K562 (cell line): Measurements from ENCODE around the gene ZNF296. TPM values are rescaled to one million over a fixed set of nuclear protein-coding genes. Genes with fewer than 3 reads are reported as not detected.
A peak's percentile ranks its signal among the peaks of the same experiment; 100 is the strongest.

Experiments
- ATAC-seq: fragments of 200-7000 bp; cut with Tn5 transposase; 3 replicates; pipeline ENCODE4 v1.9.1; 2020; ENCODE audit warnings: moderate library complexity
- BruUV-seq: library from RNA; stranded (reverse); fragments of 400-500 nt; replicated peaks from 2 replicates; lab custom pipeline; 2021; lab: Mats Ljungman, UMichigan
- CTCF ChIA-PET: fragments of 300-600 bp; formaldehyde crosslinking; extraction: SDS; loops from one replicate; lab custom pipeline; 2021; ENCODE audit warnings: low intra/inter-chr PET ratio; lab: Yijun Ruan, JAX
- POLR2A ChIA-PET: fragments of 300-600, 350-650 bp; sonication (Branson Sonifier 250); formaldehyde crosslinking; extraction: SDS; loops from one replicate; lab custom pipeline; 2021; ENCODE audit warnings: antibody characterized with exemption, inconsistent platforms; lab: Yijun Ruan, JAX
- DNase-seq, 4 experiments: peaks; one replicate each; pipeline versions ENCODE4 v3.0.0 to v3.0.0-alpha.2; 2011 to 2018; ENCODE audit warnings: low spot score in 3 of 4, mixed read lengths in 3 of 4; ENCODE audit errors: extremely low read depth in 1 of 4
- FAIRE-seq: peaks from 2 replicates; lab custom pipeline; 2011; peaks lifted over from hg19 to GRCh38; lab: Jason Lieb, UNC
- H2AFZ ChIP-seq: 2 replicates; pipeline ENCODE4 v1.6.0; 2011; ENCODE audit warnings: low read depth, low read length, control low read depth, inconsistent platforms
- H3K27ac ChIP-seq: fragments of 200-600 bp; 3 replicates; pipeline ENCODE4 v1.8.0; 2011; ENCODE audit warnings: low read depth, mild to moderate bottlenecking, control low read depth, inconsistent platforms, low read length, moderate library complexity, mixed read lengths; ENCODE audit errors: extremely low read depth
- H3K27me3 ChIP-seq, 2 experiments: fragments of 300-600 bp in 1 of 2; 2 replicates in 1 of 2; 3 replicates in 1 of 2; pipeline versions ENCODE4 v1.6.0 to v1.8.0; 2011; ENCODE audit warnings: inconsistent platforms in 2 of 2, low read length in 2 of 2, mild to moderate bottlenecking in 1 of 2, mixed read lengths in 1 of 2, moderate library complexity in 1 of 2; ENCODE audit not compliant: control insufficient read depth in 2 of 2, insufficient read depth in 2 of 2
- H3K36me3 ChIP-seq: fragments of 300-600 bp; 3 replicates; pipeline ENCODE4 v1.8.0; 2011; ENCODE audit warnings: mild to moderate bottlenecking, low read length, inconsistent platforms; ENCODE audit not compliant: control insufficient read depth, insufficient read depth
- H3K4me1 ChIP-seq, 2 experiments: fragments of 200-600 bp in 1 of 2; replicated peaks in 1 of 2; 2 replicates in 1 of 2; 3 replicates in 1 of 2; pipeline versions ENCODE4 v1.5.1 to v1.8.0; 2011; ENCODE audit warnings: inconsistent platforms in 2 of 2, low read length in 2 of 2, mild to moderate bottlenecking in 1 of 2, mixed read lengths in 1 of 2, moderate library complexity in 1 of 2; ENCODE audit not compliant: control insufficient read depth in 2 of 2, insufficient read depth in 2 of 2
- H3K4me2 ChIP-seq: 2 replicates; pipeline ENCODE4 v1.6.1; 2011; ENCODE audit warnings: low read length, control low read depth, inconsistent platforms, mixed read lengths; ENCODE audit not compliant: insufficient read depth
- H3K4me3 ChIP-seq: fragments of 200-600 bp; sonication (generic), shearing (Covaris generic); 2 replicates; pipeline ENCODE4 v1.5.1; 2016; ENCODE audit warnings: control low read depth, inconsistent platforms
- H3K79me2 ChIP-seq: fragments of 200-600 bp; 3 replicates; pipeline ENCODE4 v1.8.0; 2011; ENCODE audit warnings: low read length, inconsistent platforms; ENCODE audit not compliant: control insufficient read depth, insufficient read depth
- H3K9ac ChIP-seq, 2 experiments: 2 replicates each; pipeline versions ENCODE4 v1.6.0 to v1.6.1; 2011; ENCODE audit warnings: low read depth in 2 of 2, low read length in 2 of 2, control low read depth in 1 of 2, inconsistent platforms in 1 of 2, mild to moderate bottlenecking in 1 of 2, mixed read lengths in 1 of 2; ENCODE audit not compliant: insufficient read depth in 1 of 2
- H3K9me1 ChIP-seq: one replicate; pipeline ENCODE4 v1.6.0; 2011; ENCODE audit warnings: inconsistent platforms, mild to moderate bottlenecking, low read length, moderate library complexity; ENCODE audit not compliant: control insufficient read depth, insufficient read depth
- H3K9me3 ChIP-seq: replicated peaks from 2 replicates; pipeline ENCODE4 v1.5.1; 2011; ENCODE audit warnings: low read depth, low read length, inconsistent platforms; ENCODE audit not compliant: control insufficient read depth, insufficient read depth
- H4K20me1 ChIP-seq: replicated peaks from 2 replicates; pipeline ENCODE4 v1.6.1; 2011; ENCODE audit warnings: low read length, inconsistent platforms, mixed read lengths; ENCODE audit not compliant: control insufficient read depth, insufficient read depth
- C11orf30 ChIP-seq: fragments of 450-650 bp; IDR thresholded peaks from 2 replicates; pipeline ENCODE4 v1.6.1; 2016; ENCODE audit warnings: low read depth, mild to moderate bottlenecking
- SPI1 ChIP-seq: IDR thresholded peaks from 2 replicates; pipeline ENCODE4 v1.6.1; 2011; ENCODE audit warnings: low read depth, low read length, control low read depth, borderline replicate concordance
- SREBF1 ChIP-seq: fragments of 150-350 bp; IDR thresholded peaks from 2 replicates; pipeline ENCODE4 v1.6.1; 2014; ENCODE audit warnings: antibody characterized with exemption, low read depth, low read length, borderline replicate concordance
- whole genome bisulfite sequencing: fragments of 100-300 bp; shearing (Covaris generic); methylation state at CpG from one replicate; pipeline ENCODE4 v1.1.6; 2016; ENCODE audit warnings: low coverage, mixed read lengths; ENCODE audit not compliant: insufficient coverage; ENCODE audit errors: missing lambda C conversion rate; 5-methylcytosine and 5-hydroxymethylcytosine counted together
- in situ Hi-C: fragments of 300-500 bp; cut with MboI; formaldehyde crosslinking; loops from 4 replicates; pipeline ENCODE4 v1.15.0; 2018; ENCODE audit warnings: inconsistent platforms, mixed read lengths
- intact Hi-C: fragments of 100-400 bp; cut with micrococcal nuclease; formaldehyde crosslinking; loops from 2 replicates; pipeline ENCODE4 v1.14.2; 2022
- polyA plus RNA-seq, 8 experiments: library from polyadenylated mRNA; depleted of rRNA in 4 of 8; stranded (reverse) in 5 of 8; unstranded in 3 of 8; fragments of >200 nt; fragmentation: Nextera tagmentation in 2 of 8; fragmentation: Illumina TruSeq in 1 of 8; extraction: Ambion mirVana in 2 of 8; extraction: Trizol in 1 of 8; gene quantifications; 2 replicates each; pipeline versions ENCODE4 v1.2.1 to v1.2.3, GENCODE V29; 2011 to 2014; ENCODE audit warnings: inconsistent platforms in 1 of 8, missing spikeins in 1 of 8
- total RNA-seq, 7 experiments: library from RNA; depleted of rRNA in 6 of 7; stranded (reverse); fragments of >200 nt in 6 of 7; fragmentation: Illumina TruSeq in 2 of 7; extraction: Trizol in 2 of 7; gene quantifications; 2 replicates each; pipeline versions ENCODE4 v1.2.1 to v1.2.3, GENCODE V29; 2011 to 2021; ENCODE audit warnings: low replicate concordance in 1 of 7
- TF ChIP-seq, protein P1 (sequence below): fragments of 250-450 bp; sonication (Bioruptor Pico); IDR thresholded peaks from 2 replicates; pipeline ENCODE4 v1.4.0; 2020; ENCODE audit warnings: mild to moderate bottlenecking, moderate library complexity

ZNF296 gene
- total and polyA plus RNA-seq, 9 of the 15 experiments (the other 6 are each of a cell fraction or from before 2014, with no cell fraction given), result 0.03 to 8.8 (median 0.47) TPM; not detected in 1

DNA sequence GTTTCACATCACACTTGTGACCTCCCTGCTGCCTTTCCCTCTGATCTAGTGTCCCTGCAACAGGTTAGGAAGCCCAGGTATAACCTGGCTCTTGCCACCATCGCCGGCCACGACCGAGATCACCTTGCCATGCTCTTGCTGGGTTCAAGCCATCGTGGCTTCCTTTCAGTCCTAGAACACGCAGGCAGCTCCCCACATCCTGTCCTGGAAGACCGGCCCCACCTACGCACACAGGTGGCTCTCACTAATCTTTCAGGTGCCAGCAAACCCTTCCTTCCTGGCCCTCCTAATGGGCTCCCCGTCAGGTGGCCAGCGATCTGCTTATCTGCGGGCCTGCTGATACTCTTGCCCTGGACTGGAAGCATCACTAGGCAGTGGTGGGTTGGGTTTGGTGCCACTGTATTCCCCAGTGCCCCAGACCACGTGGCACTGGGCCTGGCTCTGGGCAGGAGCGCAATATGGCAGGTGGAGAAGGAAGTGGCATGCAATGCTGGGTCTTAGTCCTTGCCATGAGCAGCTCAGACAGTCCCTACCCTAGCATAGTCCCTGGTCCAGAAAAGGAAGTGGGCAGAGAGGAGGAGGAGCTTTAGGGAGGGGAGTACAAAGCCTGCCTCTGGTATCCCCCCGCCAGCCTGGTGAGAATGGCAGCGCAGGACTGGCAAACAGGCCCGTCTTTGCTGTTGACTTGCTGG lies 28.5 kb upstream of the ZNF296 start:
- ChIA-PET POLR2A (interaction anchor here (1.4 to 2.2 kb wide), 2 partner anchors 8 to 10 kb away, joined by 3 to 6 read pairs; no protein-coding TSS in a partner anchor), CTCF (no interaction called here)
- ATAC-seq, result no peak
- no peak overlapping the region for H3K27ac ChIP-seq
- TF ChIP-seq SPI1 (no peak), SREBF1 (no peak), C11orf30 (no peak)
- TF ChIP-seq, protein P1, sequence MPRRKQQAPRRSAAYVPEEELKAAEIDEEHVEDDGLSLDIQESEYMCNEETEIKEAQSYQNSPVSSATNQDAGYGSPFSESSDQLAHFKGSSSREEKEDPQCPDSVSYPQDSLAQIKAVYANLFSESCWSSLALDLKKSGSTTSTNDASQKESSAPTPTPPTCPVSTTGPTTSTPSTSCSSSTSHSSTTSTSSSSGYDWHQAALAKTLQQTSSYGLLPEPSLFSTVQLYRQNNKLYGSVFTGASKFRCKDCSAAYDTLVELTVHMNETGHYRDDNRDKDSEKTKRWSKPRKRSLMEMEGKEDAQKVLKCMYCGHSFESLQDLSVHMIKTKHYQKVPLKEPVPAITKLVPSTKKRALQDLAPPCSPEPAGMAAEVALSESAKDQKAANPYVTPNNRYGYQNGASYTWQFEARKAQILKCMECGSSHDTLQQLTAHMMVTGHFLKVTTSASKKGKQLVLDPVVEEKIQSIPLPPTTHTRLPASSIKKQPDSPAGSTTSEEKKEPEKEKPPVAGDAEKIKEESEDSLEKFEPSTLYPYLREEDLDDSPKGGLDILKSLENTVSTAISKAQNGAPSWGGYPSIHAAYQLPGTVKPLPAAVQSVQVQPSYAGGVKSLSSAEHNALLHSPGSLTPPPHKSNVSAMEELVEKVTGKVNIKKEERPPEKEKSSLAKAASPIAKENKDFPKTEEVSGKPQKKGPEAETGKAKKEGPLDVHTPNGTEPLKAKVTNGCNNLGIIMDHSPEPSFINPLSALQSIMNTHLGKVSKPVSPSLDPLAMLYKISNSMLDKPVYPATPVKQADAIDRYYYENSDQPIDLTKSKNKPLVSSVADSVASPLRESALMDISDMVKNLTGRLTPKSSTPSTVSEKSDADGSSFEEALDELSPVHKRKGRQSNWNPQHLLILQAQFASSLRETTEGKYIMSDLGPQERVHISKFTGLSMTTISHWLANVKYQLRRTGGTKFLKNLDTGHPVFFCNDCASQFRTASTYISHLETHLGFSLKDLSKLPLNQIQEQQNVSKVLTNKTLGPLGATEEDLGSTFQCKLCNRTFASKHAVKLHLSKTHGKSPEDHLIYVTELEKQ, result no peak
- no peak overlapping the region for H2AFZ ChIP-seq
- H3K9me3 ChIP-seq, result no peaks in the 10 kb centered on the region
- no peaks in the 10 kb centered on the region for H3K27me3 ChIP-seq
- in situ Hi-C loops, result no loop called here
- DNase-seq, result no peak
- WGBS, result 88% methylated on average over 16 of the region's 16 CpGs
- no TSS peak for BruUV-seq
- no peak overlapping the region for H3K4me2 ChIP-seq
- H3K36me3 ChIP-seq, result peaks cover 21% of the 10 kb centered on the region; the same call in 2 of the 3 replicates
- intact Hi-C loops, result no loop called here
- peaks cover 82% of the 10 kb centered on the region for H3K79me2 ChIP-seq
- H3K4me1 ChIP-seq, result peaks cover 0 to 23% of the 10 kb centered on the region in 2 experiments; a peak in 4 of 5 replicates
- H3K4me3 ChIP-seq, result no peak overlapping the region
- peaks cover 57% of the 10 kb centered on the region for H4K20me1 ChIP-seq
- H3K9me1 ChIP-seq, result peaks cover 2% of the 10 kb centered on the region
- peak overlapping the region in 1 of 2 experiments; percentile 73; a peak in 2 of 4 replicates for H3K9ac ChIP-seq
- no peak for FAIRE-seq
